NCI-H2227 (cell line): ENCODE results near the gene UHRF1.
"Not testable (repeated sequence)": the region's sequence is repeated elsewhere in the genome, so short reads cannot be mapped to it uniquely, and the experiment has no call there.

ENCODE experiments used
- DNase-seq: peaks from one replicate; lab custom pipeline; 2025; ENCODE audit not compliant: unreplicated experiment; lab: John Stamatoyannopoulos, UW

UHRF1 gene

GRCh38 chr19:4909156-4909896 is at the start of gene UHRF1:
Gene UHRF1, plus strand, starts transcription at chr19:4909501. Its CDS starts 1,385 bp downstream, at chr19:4910886.
- DNase-seq: peak; percentile 87

GRCh38 chr19:4859697-4860096 is 49.6 kb upstream of the UHRF1 start:
- no peak for DNase-seq

- DNase-seq: no peak
Observed at GRCh38 chr19:4861147-4861546, 48.2 kb upstream of the UHRF1 start.

- DNase-seq: peak; percentile 24
Observed at GRCh38 chr19:4866595-4867424, 42.5 kb upstream of the UHRF1 start.

- peak; percentile 82 for DNase-seq
Observed at GRCh38 chr19:4867534-4868285, 41.6 kb upstream of the UHRF1 start, which contains the start of gene PLIN3. Gene PLIN3, minus strand, starts transcription at chr19:4867667. Its CDS starts 6,273 bp downstream, at chr19:4861394.

- DNase-seq: no peak
Observed at GRCh38 chr19:4868286-4868834, 40.9 kb upstream of the UHRF1 start.

GRCh38 chr19:4870025-4870700 is 39.1 kb upstream of the UHRF1 start:
- no peak for DNase-seq

- no peak for DNase-seq
Observed at GRCh38 chr19:4871711-4872110, 37.6 kb upstream of the UHRF1 start.

GRCh38 chr19:4873930-4874329 is 35.4 kb upstream of the UHRF1 start:
- DNase-seq: no peak

- DNase-seq: no peak
Observed at GRCh38 chr19:4877753-4878490, 31.4 kb upstream of the UHRF1 start.

GRCh38 chr19:4878491-4878968 is 30.8 kb upstream of the UHRF1 start:
- no peak for DNase-seq

- DNase-seq: no peak
Observed at GRCh38 chr19:4879041-4879440, 30.3 kb upstream of the UHRF1 start.

GRCh38 chr19:4882874-4883273 is 26.4 kb upstream of the UHRF1 start:
- DNase-seq: not testable (repeated sequence)

- DNase-seq: not testable (repeated sequence)
Observed at GRCh38 chr19:4884993-4885392, 24.3 kb upstream of the UHRF1 start.

- DNase-seq: not testable (repeated sequence)
Observed at GRCh38 chr19:4887803-4888202, 21.5 kb upstream of the UHRF1 start.

- no peak for DNase-seq
Observed at GRCh38 chr19:4889034-4889815, 20.1 kb upstream of the UHRF1 start.

- no peak for DNase-seq
Observed at GRCh38 chr19:4891066-4891465, 18.2 kb upstream of the UHRF1 start.

- DNase-seq: not testable (repeated sequence)
Observed at GRCh38 chr19:4892962-4893361, 16.3 kb upstream of the UHRF1 start.

GRCh38 chr19:4896372-4896771 is 12.9 kb upstream of the UHRF1 start:
- no peak for DNase-seq
